GM19467 (cell line): ENCODE measurements around the gene HARS2.
"Not testable (repeated sequence)": the region's sequence is repeated elsewhere in the genome, so short reads cannot be mapped to it uniquely, and the experiment has no call there.

Source experiments
- ATAC-seq: cut with Tn5 transposase; IDR thresholded peaks from one replicate; pipeline ENCODE4 v1.9.1; 2021; ENCODE audit warnings: mild to moderate bottlenecking, moderate library complexity; ENCODE audit not compliant: unreplicated experiment

Gene HARS2

DNA sequence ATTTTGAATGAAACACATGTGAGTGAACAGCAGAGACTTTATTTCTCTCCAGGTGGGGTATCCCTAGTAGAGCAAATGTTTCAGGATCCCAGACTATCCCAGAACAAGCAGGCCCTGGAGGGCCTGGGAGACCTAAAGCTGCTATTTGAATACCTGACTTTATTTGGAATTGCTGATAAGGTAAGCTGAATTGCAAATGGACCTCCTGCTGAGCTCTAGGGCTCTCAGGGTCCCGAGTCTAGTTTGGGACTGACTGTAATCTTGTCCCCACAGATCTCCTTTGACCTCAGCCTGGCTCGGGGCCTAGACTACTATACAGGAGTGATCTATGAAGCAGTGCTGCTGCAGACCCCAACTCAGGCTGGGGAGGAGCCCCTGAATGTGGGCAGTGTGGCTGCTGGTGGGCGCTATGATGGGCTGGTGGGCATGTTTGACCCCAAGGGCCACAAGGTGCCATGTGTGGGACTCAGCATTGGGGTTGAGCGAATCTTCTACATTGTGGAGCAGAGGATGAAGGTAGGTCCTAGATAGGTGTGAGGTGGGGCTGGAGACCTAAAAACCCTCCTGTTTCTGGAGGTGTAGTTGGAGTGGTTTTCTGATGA lies 5.7 kb downstream of the HARS2 start:
- no peak for ATAC-seq

DNA sequence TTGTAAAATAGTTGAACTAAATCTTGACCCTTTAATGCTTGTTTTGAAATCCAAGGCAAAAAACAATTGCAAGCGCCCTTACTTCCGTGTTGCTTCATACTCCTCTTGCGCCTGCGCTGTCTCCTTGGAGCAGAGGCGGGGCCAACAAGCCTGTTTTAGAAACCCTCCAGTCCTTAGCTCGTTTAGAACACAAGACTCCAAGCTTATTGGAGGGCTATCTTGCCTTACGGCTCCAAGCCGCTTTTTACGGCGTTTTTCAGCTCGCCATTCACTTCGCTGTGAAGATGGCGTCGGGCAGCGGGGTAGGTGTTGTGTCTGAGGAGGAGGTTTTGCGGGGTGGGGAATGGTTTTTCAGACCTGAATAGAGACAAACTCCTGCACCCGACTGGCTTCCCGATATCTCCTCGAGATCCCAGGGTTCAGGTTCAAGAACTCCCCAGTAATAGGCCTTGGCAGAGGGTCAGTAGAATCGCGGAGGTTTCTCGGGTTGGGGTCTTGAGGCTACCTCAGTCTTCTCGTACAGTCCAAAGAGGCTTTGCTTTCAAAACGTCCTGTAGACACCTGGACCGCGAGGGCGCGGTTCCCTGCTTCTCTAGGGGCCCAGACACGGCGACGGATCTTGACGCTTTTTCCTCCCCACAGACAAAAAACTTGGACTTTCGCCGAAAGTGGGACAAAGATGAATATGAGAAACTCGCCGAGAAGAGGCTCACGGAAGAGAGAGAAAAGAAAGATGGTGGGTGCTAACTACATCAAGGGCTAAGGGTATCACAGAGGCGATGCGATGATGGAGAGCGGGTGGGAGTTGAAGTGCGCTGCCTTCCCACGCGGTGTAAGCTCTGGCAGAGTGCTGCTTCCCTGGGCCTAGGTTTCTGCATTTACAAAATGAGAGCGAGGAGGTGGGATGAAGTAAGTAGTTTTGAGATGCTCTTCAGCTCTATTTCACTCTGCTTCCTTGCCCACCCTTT lies 9.2 kb downstream of the HARS2 start, which contains the start of gene ZMAT2:
TSS of gene ZMAT2 (plus strand) at position 271 of the 968 bp plus-strand sequence. CDS start at position 285, 14 bp downstream.
- peak; percentile 97 for ATAC-seq

DNA sequence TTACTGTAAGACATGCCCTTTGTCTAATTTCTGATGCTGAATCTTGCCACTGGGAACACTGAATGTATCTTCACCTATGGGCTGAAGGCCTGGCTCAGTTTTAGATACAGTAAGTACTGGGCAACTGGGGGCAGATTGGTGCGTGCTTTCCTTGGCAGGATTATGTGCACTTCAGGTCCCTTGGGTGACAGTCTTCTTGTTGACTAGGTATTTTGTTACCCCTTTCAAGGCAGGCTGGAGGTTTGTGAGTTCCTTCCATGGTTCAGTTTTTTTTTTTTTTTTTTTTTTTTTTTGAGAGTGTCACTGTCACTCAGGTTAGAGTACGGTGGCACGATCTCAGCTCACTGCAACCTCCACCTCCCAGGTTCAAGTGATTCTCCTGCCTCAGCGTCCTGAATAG lies 16.6 kb downstream of the HARS2 start:
- ATAC-seq, result no peak

DNA sequence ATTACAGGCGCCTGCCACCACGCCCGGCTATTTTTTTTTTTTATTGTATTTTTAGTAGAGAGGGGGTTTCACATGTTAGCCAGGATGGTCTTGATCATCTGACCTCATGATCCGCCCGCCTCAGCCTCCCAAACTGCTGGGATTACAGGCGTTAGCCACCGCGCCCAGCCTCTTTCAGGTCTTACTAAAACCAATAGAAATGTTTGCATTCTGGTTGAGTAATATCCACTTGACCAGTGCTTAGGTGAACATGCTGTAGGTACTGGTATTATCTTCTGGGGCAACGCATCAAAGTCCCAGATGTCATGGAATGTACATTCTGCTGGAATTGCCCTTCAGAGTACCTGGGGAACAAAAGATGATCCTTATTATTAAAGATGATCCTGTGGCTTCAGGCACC lies 17.5 kb downstream of the HARS2 start:
- not testable (repeated sequence) for ATAC-seq

DNA sequence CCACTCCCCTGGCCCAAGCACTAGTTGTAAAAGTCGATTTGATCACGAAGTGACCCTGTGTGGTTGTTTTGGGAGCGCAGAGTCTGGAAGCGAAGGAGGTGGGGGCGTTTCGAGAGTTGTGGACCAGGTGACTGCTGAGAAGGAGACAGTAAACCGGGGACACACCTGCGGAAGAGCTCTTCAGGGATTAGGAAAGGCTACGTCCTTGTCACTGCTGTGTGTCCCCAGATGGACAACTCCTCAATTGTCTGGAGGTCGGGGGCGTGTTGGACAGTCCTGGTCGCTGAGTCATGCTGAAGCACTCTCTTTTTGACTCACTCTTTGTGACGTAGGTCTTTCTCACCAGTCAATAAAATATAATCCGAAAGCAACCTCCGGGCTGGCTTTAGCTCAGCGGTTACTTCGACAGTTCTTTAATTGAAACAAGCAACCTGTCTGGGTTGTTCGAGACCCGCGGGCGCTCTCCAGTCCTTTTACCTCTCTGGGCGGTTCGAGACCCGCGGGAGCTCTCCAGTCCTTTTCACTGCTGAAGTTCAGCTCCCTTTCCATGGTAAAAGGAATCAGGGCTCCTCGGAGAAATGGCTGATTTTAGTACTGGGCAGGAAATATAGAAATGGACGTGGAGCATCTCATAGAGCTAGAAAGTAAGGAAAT lies 19.8 kb downstream of the HARS2 start:
- peak; percentile 87 for ATAC-seq

DNA sequence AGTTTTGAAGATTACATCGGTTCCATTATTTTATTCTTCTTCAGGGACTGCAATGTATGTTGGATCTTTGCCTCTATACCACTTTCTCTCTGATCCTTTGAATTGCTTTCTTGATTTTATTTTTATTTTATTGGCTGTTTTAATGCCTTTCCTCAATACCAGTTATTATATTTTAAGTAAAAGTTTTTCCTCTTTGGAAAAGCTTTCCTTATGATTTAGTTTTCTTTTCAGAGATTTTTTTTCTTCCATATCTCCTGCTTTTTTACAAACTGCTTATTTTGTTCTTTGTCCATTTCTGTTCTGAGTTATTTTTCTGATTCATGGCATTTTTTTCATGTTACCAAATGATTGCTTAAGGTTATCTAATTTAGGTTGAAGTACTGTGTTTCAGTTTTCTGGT lies 20.5 kb downstream of the HARS2 start:
- no peak for ATAC-seq

DNA sequence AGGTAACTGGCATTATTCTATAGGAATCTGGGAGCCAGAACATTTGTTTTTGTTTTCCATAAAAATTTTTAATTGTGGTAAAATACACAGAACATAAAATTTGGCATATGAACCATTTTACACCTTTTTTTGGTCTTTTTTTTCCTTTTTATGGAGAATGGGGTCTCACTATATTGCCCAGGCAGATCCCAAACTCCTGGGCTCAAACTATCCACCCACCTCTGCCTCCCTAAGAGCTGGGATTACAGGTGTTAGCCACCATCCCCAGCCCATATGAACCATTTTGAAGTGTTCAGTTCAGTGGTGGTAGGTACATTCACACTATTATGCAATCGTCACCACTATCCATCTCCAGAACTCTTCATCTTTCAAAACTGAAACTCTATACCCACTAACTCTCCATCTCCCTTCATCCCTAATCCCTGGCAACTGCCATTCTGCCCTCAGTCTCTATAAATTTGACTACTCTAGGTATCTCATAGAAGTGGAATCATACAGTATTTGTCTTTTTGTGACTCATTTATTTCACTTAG lies 22.4 kb downstream of the HARS2 start:
- no peak for ATAC-seq

DNA sequence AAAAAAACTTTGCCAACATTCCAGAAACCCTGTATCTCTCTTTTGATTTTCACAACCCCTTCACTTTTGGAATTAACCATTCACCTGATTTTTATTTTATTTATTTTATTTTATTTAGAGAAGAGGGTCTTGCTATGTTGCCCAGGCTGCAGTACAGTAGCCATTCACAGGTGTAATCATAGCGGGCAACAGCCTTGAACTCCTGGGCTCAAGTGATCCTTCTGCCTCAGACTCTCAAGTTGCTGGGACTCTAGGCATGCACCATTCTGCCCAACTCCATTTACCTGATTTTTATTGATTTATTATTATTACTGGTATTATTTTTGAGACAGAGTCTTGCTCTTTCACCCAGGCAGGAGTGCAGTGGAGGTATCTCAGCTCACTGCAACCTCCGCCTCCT lies 25.0 kb downstream of the HARS2 start:
- not testable (repeated sequence) for ATAC-seq

DNA sequence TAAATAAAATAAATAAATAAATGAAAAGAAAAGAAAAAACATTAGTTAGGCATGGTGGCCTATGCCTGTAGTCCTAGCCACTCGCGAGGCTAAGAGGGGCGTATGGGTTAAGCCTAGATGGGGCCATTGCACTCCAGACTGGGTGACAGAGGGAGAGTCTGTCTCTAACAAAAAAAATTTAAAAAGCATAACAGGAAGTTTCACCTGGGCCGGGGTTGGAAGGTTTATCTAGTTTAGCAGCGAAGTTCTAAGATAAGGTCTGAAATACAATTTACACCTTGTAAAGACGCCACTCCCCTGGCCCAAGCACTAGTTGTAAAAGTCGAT lies 27.0 kb downstream of the HARS2 start:
- no peak for ATAC-seq

DNA sequence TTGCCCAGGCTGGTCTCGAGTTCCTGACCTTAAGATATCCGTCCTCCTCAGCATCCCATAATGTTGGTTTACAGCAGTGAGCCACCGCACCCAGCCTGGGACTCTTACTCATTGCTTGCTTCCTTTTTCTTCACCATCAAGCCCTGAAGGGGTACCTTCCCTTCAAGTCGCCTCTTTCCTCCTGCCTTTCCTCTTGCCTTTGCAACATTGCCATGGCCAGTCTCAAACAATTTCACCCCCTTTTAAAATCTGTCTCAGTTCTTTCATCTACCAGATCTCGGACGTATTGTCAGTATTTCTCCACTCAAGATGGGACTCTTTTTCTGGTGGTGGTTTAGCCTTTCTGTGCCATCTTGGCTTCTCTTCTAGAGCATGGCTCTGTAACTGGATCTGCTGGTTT lies 29.5 kb downstream of the HARS2 start:
- not testable (repeated sequence) for ATAC-seq

DNA sequence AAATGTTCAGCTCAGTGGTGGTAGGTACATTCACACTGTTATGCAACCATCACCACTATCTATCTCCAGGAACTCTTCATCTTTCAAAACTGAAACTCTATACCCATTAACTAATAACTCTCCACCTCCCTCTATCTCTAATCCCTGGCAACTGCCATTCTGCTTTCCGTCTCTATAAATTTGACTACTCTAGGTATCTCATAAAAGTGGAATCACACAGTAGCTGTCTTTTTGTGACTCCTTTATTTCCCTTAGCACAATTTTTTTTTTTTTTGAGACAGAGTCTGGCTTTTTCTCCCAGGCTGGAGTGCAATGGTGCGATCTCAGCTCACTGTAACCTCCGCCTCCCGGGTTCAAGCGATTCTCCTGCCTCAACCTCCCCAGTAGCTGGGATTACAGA lies 30.1 kb downstream of the HARS2 start:
- not testable (repeated sequence) for ATAC-seq

DNA sequence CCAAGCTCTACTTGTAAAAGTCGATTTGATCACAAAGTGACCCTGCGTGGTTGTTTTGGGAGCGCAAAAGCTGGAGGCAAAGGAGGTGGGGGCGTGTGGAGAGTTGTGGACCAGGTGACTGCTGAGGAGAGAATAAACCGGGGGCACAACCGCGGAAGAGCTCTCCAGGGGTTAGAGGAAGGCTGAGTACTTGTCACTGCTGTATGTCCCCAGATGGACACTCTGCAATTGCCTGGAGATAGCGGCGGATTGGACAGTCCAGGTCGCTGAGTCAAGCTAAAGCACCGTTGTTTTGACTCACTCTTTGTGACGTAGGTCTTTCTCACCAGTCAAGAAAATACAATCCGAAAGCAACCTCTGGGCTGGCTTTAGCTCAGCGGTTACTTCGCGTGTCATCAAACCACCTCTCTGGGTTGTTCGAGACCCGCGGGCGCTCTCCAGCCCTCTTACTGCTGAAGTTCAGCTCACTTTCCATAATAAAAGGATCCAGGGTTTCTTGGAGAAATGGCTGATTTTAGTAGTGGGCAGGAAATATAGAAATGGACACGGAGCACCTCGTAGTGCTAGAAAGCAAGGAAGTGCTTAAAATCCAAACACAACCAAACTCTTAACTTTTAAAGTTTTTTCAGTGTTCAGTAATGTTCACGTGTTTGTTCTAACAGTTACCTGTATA lies 34.7 kb downstream of the HARS2 start:
- ATAC-seq, result peak; percentile 78

DNA sequence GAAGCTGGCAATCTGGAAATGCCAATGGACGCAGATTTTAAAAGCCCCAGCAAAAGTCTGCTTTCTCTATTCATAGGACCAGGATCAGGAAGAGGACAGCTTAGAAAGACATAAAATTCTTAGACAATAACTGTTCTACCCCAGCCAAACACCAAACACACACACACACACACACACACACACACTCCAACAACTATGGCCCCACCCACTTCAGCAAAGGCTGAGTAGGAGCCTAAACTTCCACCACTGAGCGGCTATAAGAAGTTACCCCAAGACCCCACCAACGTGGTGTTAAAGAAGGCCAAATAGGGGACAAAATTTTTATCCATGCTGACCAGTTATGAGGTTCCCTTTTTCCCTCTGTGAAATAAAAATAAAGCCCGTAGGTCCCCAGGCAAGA lies 41.8 kb downstream of the HARS2 start:
- no peak for ATAC-seq

DNA sequence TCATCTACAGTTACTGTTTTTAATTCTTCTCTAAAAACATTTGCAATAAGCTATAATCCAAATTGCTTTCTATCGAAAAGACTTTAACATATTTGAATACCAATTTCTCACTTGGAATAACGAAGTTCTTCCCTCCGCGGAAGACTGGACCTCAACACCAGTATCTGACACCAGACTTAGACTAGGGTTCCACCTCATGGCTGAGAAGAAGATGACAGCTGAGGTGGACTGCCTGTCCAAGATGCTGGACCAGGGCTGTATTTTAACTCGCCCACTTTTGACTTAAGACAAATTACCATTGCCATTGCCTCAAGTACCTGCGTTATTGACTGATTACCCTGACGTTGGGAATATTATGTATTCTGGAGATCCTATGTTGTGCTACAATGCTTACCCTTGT lies 43.1 kb downstream of the HARS2 start:
- ATAC-seq, result no peak

DNA sequence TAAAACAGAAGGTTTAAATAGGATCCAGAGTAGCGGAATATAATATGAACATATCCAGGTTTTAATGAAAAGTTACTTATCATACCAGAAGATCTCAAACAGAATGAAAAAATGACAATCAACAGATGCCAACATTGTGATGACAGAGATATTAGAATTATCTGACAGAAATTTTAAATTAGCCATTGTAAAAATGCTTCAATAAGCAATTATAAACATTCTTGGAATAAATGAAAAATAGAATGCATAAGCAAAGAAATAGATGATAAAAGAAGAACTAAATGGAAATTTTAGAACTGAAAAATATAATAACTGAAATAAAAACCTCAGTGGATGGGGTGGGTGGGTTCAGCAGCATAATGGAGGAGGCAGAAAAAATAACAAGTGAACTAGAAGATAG lies 46.2 kb downstream of the HARS2 start:
- no peak for ATAC-seq

DNA sequence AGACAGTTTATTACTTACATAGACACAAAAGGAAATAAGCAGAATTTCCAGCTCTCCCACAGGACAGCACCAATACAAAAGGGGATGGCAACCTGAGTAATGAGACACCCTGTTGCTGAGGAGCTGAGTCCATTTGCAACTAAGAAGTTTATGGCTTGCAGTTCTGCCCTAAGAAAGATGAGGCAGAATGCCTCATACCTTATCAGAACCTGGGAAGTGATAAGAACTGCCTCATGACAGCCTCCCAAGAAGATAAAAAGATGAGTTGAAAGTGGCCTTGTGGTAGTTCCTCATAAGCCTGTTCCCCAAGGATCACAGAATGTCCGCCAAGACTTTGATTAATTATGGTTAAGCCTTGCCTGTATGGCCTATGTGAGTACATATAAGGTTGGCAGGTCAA lies 50.7 kb downstream of the HARS2 start:
- no peak for ATAC-seq
